IMR-90 (cell line): ENCODE data around the gene PACSIN2. TPM values are rescaled to one million over a fixed set of nuclear protein-coding genes. Genes with fewer than 3 reads are reported as not detected.
"Not testable (repeated sequence)": the region's sequence is repeated elsewhere in the genome, so short reads cannot be mapped to it uniquely, and the experiment has no call there.

Experiments used
- ATAC-seq: fragments of 200-7000 bp; cut with Tn5 transposase; 2 replicates; pipeline ENCODE4 v1.9.1; 2020; ENCODE audit warnings: low read depth, mild to moderate bottlenecking, moderate library complexity
- BruUV-seq: library from RNA; stranded (reverse); fragments of 400-500 nt; replicated peaks from 2 replicates; lab custom pipeline; 2021; lab: Mats Ljungman, UMichigan
- CTCF ChIA-PET: fragments of 300-600 bp; formaldehyde crosslinking; extraction: SDS; loops from one replicate; lab custom pipeline; 2021; ENCODE audit warnings: antibody characterized with exemption; lab: Yijun Ruan, JAX
- POLR2A ChIA-PET: fragments of 300-600 bp; sonication (Branson Sonifier 250); formaldehyde crosslinking; loops from one replicate; lab custom pipeline; 2022; ENCODE audit warnings: antibody characterized with exemption; ENCODE audit not compliant: unreplicated experiment; lab: Charles Lee
- DNase-seq: peaks from one replicate; pipeline ENCODE4 v3.0.0; 2013
- H2AFZ ChIP-seq: replicated peaks from 2 replicates; pipeline ENCODE3; 2013; ENCODE audit warnings: low read length, mild to moderate bottlenecking; ENCODE audit not compliant: poor library complexity
- H2AK5ac ChIP-seq: 2 replicates; pipeline ENCODE4 v1.6.1; 2013; ENCODE audit warnings: low read depth, low read length, inconsistent platforms
- H2AK9ac ChIP-seq: replicated peaks from 2 replicates; pipeline ENCODE3; 2013; ENCODE audit warnings: mild to moderate bottlenecking, low read depth, low read length, moderate library complexity; ENCODE audit not compliant: poor library complexity
- H2BK120ac ChIP-seq: 2 replicates; pipeline ENCODE4 v1.6.1; 2013; ENCODE audit warnings: low read depth, low read length, inconsistent platforms
- H2BK15ac ChIP-seq: 3 replicates; pipeline ENCODE4 v1.6.1; 2013; ENCODE audit warnings: low read depth, low read length, inconsistent platforms
- H2BK20ac ChIP-seq: 2 replicates; pipeline ENCODE4 v1.6.1; 2013; ENCODE audit warnings: low read depth, mild to moderate bottlenecking, inconsistent platforms, low read length, moderate library complexity
- H2BK5ac ChIP-seq: 2 replicates; pipeline ENCODE4 v1.6.1; 2013; ENCODE audit warnings: mild to moderate bottlenecking, low read depth, low read length, inconsistent platforms; ENCODE audit not compliant: poor library complexity, severe bottlenecking
- H3K14ac ChIP-seq: replicated peaks from 2 replicates; pipeline ENCODE4 v1.6.1; 2013; ENCODE audit warnings: low read depth, low read length, inconsistent platforms
- H3K18ac ChIP-seq: 2 replicates; pipeline ENCODE4 v1.6.1; 2013; ENCODE audit warnings: low read depth, low read length, control low read depth
- H3K23ac ChIP-seq: 2 replicates; pipeline ENCODE4 v1.6.1; 2013; ENCODE audit warnings: low read depth, low read length, inconsistent platforms
- H3K27ac ChIP-seq: 2 replicates; pipeline ENCODE4 v1.5.1; 2013; ENCODE audit warnings: mild to moderate bottlenecking, control low read depth, low read length; ENCODE audit not compliant: insufficient read depth
- H3K27me3 ChIP-seq: 2 replicates; pipeline ENCODE4 v1.6.1; 2013; ENCODE audit warnings: low read length; ENCODE audit not compliant: control insufficient read depth, insufficient read depth
- H3K36me3 ChIP-seq: 2 replicates; pipeline ENCODE4 v1.6.1; 2013; ENCODE audit warnings: low read length, mixed read lengths; ENCODE audit not compliant: control insufficient read depth, insufficient read depth
- H3K4ac ChIP-seq: 2 replicates; pipeline ENCODE4 v1.6.1; 2013; ENCODE audit warnings: low read depth, low read length, inconsistent platforms
- H3K4me1 ChIP-seq: 2 replicates; pipeline ENCODE4 v1.6.1; 2013; ENCODE audit warnings: low read length, mixed read lengths; ENCODE audit not compliant: control insufficient read depth, insufficient read depth
- H3K4me2 ChIP-seq: 2 replicates; pipeline ENCODE4 v1.6.1; 2013; ENCODE audit warnings: low read depth, mild to moderate bottlenecking, control low read depth, low read length, moderate library complexity
- H3K4me3 ChIP-seq: 2 replicates; pipeline ENCODE4 v1.5.1; 2013; ENCODE audit warnings: low read depth, mild to moderate bottlenecking, control low read depth, low read length, moderate library complexity; ENCODE audit not compliant: insufficient read depth
- H3K56ac ChIP-seq: 2 replicates; pipeline ENCODE4 v1.6.1; 2013; ENCODE audit warnings: low read length, inconsistent platforms; ENCODE audit not compliant: insufficient read depth; ENCODE audit errors: extremely low read depth
- H3K79me1 ChIP-seq, 2 experiments: 2 replicates each; pipeline ENCODE4 v1.6.1; 2013; ENCODE audit warnings: low read length in 2 of 2, inconsistent platforms in 1 of 2, low read depth in 1 of 2
- H3K9ac ChIP-seq: 2 replicates; pipeline ENCODE4 v1.6.1; 2013; ENCODE audit warnings: low read depth, low read length, control low read depth
- H3K9me1 ChIP-seq: 2 replicates; pipeline ENCODE4 v1.6.1; 2013; ENCODE audit warnings: low read length, inconsistent platforms; ENCODE audit not compliant: insufficient read depth
- H3K9me3 ChIP-seq: 2 replicates; pipeline ENCODE4 v1.6.1; 2013; ENCODE audit warnings: low read length; ENCODE audit not compliant: control insufficient read depth, insufficient read depth
- H4K20me1 ChIP-seq: 2 replicates; pipeline ENCODE4 v1.6.1; 2013; ENCODE audit warnings: low read length, inconsistent platforms; ENCODE audit not compliant: insufficient read depth
- H4K5ac ChIP-seq: 2 replicates; pipeline ENCODE4 v1.6.1; 2013; ENCODE audit warnings: mild to moderate bottlenecking, low read depth, low read length, control low read depth
- H4K8ac ChIP-seq, 2 experiments: 2 replicates each; pipeline ENCODE4 v1.6.1; 2013; ENCODE audit warnings: low read depth in 2 of 2, low read length in 2 of 2, control low read depth in 1 of 2, inconsistent platforms in 1 of 2
- H4K91ac ChIP-seq: 2 replicates; pipeline ENCODE4 v1.6.1; 2013; ENCODE audit warnings: low read depth, low read length, inconsistent platforms; ENCODE audit not compliant: insufficient read depth
- WGBS, 2 experiments: methylation state at CpG; one replicate each; pipeline versions ENCODE4 v1.1.5 to v1.1.7; 2013; ENCODE audit warnings: missing lambda C conversion rate in 2 of 2; ENCODE audit not compliant: insufficient read length in 1 of 2; ENCODE audit errors: extremely low coverage in 2 of 2; 5-methylcytosine and 5-hydroxymethylcytosine counted together
- dilution Hi-C: fragments of 300-500 bp; cut with HindIII; formaldehyde crosslinking; loops from one replicate; pipeline ENCODE4 v1.14.3; 2018; ENCODE audit warnings: low sequenced_read_pairs; ENCODE audit not compliant: unreplicated experiment
- in situ Hi-C: fragments of 300-500 bp; cut with MboI; formaldehyde crosslinking; loops from 3 replicates; pipeline ENCODE4 v1.14.3; 2019; ENCODE audit warnings: low sequenced_read_pairs, inconsistent platforms, mixed read lengths
- intact Hi-C: fragments of 100-400 bp; cut with micrococcal nuclease; formaldehyde crosslinking; loops from 2 replicates; pipeline ENCODE4 v1.10.0; 2022
- polyA plus RNA-seq, 3 experiments: library from polyadenylated mRNA; depleted of rRNA; stranded (reverse); fragments of >200 nt; gene quantifications; 2 replicates each; pipeline ENCODE4 v1.2.3, GENCODE V29; 2012; ENCODE audit warnings: low replicate concordance in 1 of 3
- total RNA-seq: library from RNA; depleted of rRNA; stranded (reverse); fragments of >200 nt; gene quantifications from 2 replicates; pipeline ENCODE4 v1.2.3, GENCODE V29; 2012

The PACSIN2 gene
- total and polyA plus RNA-seq, 2 of the 4 experiments (the other 2 are of a cell fraction) = 85.0 to 118 TPM

- H3K36me3 ChIP-seq, H2AK5ac ChIP-seq, H3K27ac ChIP-seq, H3K9ac ChIP-seq, H3K9me3 ChIP-seq, H2AK9ac ChIP-seq, H3K4me1 ChIP-seq, H2BK20ac ChIP-seq, in situ Hi-C loops, H3K18ac ChIP-seq, H2BK15ac ChIP-seq, H3K27me3 ChIP-seq, H3K4ac ChIP-seq, H3K14ac ChIP-seq, H3K4me3 ChIP-seq, intact Hi-C loops, H4K5ac ChIP-seq, H2AFZ ChIP-seq, H2BK120ac ChIP-seq, H3K23ac ChIP-seq, BruUV-seq, H3K56ac ChIP-seq, H4K8ac ChIP-seq, H2BK5ac ChIP-seq, H4K91ac ChIP-seq, H3K4me2 ChIP-seq, CTCF ChIA-PET, ATAC-seq, POLR2A ChIA-PET, dilution Hi-C loops, DNase-seq: not testable (repeated sequence)
- peaks cover 50% of the 10 kb centered on the region for H4K20me1 ChIP-seq
- H3K79me1 ChIP-seq = peaks cover 47 to 87% of the 10 kb centered on the region in 2 experiments
- 70% methylated on average over 2 of the region's 6 CpGs; no CpG with 5 or more reads in 1 of the 2 experiments for WGBS, 2 experiments
- H3K9me1 ChIP-seq = peaks cover 22% of the 10 kb centered on the region
Observed at GRCh38 chr22:42953751-42954150, 61.2 kb downstream of the PACSIN2 start.
